ENCODE results near the gene PRR7. TPM values are rescaled to one million over a fixed set of nuclear protein-coding genes. Genes with fewer than 3 reads are reported as not detected.

PRR7 gene
- total and polyA plus RNA-seq, 2 of the 13 experiments (the other 11 are each of a cell fraction or from before 2014, with no cell fraction given), result 4.8 to 5.0 TPM

DNA sequence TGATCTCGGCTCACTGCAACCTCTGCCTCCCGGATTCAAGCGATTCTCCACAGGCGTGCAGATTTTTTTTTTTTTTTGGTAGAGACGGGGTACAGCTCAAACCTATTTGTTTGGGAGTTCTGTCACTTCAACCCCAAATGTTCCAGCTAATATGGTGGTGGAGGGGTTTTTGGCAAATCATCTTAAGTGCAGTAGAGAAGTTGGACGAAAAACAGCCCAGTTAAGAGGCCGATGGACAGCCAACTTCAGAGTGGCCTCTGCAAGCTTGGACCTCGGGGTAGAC is 756 bp upstream of the PRR7 start (continued):
- no peak for TF ChIP-seq SSRP1 (CRISPR knock-in tag; IDR thresholded peaks at IDR 0.05)
- no peak for TF ChIP-seq RXRA (CRISPR knock-in tag; IDR thresholded peaks at IDR 0.05)
- TF ChIP-seq, protein P1, sequence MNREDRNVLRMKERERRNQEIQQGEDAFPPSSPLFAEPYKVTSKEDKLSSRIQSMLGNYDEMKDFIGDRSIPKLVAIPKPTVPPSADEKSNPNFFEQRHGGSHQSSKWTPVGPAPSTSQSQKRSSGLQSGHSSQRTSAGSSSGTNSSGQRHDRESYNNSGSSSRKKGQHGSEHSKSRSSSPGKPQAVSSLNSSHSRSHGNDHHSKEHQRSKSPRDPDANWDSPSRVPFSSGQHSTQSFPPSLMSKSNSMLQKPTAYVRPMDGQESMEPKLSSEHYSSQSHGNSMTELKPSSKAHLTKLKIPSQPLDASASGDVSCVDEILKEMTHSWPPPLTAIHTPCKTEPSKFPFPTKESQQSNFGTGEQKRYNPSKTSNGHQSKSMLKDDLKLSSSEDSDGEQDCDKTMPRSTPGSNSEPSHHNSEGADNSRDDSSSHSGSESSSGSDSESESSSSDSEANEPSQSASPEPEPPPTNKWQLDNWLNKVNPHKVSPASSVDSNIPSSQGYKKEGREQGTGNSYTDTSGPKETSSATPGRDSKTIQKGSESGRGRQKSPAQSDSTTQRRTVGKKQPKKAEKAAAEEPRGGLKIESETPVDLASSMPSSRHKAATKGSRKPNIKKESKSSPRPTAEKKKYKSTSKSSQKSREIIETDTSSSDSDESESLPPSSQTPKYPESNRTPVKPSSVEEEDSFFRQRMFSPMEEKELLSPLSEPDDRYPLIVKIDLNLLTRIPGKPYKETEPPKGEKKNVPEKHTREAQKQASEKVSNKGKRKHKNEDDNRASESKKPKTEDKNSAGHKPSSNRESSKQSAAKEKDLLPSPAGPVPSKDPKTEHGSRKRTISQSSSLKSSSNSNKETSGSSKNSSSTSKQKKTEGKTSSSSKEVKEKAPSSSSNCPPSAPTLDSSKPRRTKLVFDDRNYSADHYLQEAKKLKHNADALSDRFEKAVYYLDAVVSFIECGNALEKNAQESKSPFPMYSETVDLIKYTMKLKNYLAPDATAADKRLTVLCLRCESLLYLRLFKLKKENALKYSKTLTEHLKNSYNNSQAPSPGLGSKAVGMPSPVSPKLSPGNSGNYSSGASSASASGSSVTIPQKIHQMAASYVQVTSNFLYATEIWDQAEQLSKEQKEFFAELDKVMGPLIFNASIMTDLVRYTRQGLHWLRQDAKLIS (CRISPR knock-in tag; IDR thresholded peaks at IDR 0.05), result no peak
- TF ChIP-seq NCOR1 (IDR thresholded peaks at IDR 0.05; ENCODE audit: borderline replicate concordance, low read length), result no peak
- TF ChIP-seq REXO4 (CRISPR knock-in tag; IDR thresholded peaks at IDR 0.05; ENCODE audit: borderline replicate concordance), result no peak
- TF ChIP-seq, protein P2, sequence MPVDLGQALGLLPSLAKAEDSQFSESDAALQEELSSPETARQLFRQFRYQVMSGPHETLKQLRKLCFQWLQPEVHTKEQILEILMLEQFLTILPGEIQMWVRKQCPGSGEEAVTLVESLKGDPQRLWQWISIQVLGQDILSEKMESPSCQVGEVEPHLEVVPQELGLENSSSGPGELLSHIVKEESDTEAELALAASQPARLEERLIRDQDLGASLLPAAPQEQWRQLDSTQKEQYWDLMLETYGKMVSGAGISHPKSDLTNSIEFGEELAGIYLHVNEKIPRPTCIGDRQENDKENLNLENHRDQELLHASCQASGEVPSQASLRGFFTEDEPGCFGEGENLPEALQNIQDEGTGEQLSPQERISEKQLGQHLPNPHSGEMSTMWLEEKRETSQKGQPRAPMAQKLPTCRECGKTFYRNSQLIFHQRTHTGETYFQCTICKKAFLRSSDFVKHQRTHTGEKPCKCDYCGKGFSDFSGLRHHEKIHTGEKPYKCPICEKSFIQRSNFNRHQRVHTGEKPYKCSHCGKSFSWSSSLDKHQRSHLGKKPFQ (CRISPR knock-in tag; IDR thresholded peaks at IDR 0.05; ENCODE audit: insufficient replicate concordance), result no peak
- TF ChIP-seq, protein P3, sequence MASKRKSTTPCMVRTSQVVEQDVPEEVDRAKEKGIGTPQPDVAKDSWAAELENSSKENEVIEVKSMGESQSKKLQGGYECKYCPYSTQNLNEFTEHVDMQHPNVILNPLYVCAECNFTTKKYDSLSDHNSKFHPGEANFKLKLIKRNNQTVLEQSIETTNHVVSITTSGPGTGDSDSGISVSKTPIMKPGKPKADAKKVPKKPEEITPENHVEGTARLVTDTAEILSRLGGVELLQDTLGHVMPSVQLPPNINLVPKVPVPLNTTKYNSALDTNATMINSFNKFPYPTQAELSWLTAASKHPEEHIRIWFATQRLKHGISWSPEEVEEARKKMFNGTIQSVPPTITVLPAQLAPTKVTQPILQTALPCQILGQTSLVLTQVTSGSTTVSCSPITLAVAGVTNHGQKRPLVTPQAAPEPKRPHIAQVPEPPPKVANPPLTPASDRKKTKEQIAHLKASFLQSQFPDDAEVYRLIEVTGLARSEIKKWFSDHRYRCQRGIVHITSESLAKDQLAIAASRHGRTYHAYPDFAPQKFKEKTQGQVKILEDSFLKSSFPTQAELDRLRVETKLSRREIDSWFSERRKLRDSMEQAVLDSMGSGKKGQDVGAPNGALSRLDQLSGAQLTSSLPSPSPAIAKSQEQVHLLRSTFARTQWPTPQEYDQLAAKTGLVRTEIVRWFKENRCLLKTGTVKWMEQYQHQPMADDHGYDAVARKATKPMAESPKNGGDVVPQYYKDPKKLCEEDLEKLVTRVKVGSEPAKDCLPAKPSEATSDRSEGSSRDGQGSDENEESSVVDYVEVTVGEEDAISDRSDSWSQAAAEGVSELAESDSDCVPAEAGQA (IDR thresholded peaks at IDR 0.05; ENCODE audit: low read depth), result no peak
- TF ChIP-seq, protein P3 (CRISPR knock-in tag; IDR thresholded peaks at IDR 0.05; ENCODE audit: borderline replicate concordance), result no peak
- TF ChIP-seq PAWR (CRISPR knock-in tag; IDR thresholded peaks at IDR 0.05; ENCODE audit: borderline replicate concordance), result no peak

Data from HepG2 (cell line).